ENCODE results near the gene FBXO31. TPM values are rescaled to one million over a fixed set of nuclear protein-coding genes. Genes with fewer than 3 reads are reported as not detected.
"Not testable (repeated sequence)": the region's sequence is repeated elsewhere in the genome, so short reads cannot be mapped to it uniquely, and the experiment has no call there.

The FBXO31 gene
- polyA plus RNA-seq, 3 donors: 24.0 to 25.9 (median 24.8) TPM

GRCh38 chr16:87388818-87389134 lies 5.2 kb upstream of the FBXO31 start:
- DNase-seq: no peak

- DNase-seq: peak; percentile 97
Measured at GRCh38 chr16:87387942-87388817, 4.6 kb upstream of the FBXO31 start.

DNA sequence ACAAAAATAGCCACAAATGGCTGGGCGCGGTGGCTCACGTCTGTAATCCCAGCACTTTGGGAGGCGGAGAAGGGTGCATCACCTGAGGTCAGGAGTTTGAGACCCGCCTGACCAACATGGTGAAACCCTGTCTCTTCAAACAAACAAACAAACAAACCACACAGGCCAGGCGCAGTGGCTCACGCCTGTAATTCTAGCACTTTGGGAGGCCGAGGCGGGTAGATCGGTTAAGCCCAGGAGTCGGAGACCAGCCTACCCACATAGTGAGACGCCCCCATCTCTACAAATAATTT lies 1.2 kb upstream of the FBXO31 start:
- DNase-seq: not testable (repeated sequence)

GRCh38 chr16:87384162-87384874 lies 742 bp upstream of the FBXO31 start:
- no peak for DNase-seq

- no peak for DNase-seq
Measured at GRCh38 chr16:87382023-87382785, 1.4 kb downstream of the FBXO31 start.

GRCh38 chr16:87380881-87381280 lies 2.7 kb downstream of the FBXO31 start:
- no peak for DNase-seq

DNA sequence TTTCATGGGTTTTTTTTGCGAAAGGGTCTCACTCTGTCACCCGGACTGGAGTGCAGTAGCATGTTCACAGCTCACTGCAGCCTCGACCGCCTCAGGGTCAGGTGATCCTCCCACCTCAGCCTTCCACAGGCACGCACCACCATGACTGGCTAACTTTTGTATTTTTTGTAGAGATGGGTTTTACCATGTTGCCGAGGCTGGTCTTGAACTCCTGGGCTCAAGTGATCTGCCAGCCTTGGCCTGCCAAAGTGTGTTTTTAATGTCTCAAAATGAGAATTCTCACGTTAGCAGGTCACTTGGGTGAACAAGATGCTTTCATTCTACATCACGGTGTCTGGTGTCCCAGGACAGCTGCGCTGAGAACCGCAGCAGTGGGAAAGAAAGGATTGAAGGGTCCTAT lies 3.2 kb downstream of the FBXO31 start:
- DNase-seq: no peak

- not testable (repeated sequence) for DNase-seq
Measured at GRCh38 chr16:87379312-87379752, 4.2 kb downstream of the FBXO31 start.

DNA sequence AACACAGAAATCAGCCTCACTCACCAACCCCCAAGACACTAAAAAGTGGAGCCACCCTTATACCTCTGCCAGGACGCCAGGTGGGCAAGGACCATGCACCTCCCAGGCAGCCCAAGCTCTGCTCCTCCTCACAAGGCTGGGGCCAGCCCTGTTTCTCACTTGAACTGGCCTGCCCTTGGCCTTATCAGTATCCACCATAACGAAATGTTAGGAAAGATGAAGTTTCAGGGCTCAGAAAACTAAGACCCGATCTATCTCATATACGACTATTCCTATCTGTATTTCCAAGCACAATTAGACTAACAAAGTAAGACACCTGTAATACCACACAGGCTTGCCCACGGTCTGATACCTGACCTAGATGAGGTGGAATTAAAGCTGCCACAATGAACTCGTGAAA lies 6.9 kb downstream of the FBXO31 start:
- no peak for DNase-seq

DNA sequence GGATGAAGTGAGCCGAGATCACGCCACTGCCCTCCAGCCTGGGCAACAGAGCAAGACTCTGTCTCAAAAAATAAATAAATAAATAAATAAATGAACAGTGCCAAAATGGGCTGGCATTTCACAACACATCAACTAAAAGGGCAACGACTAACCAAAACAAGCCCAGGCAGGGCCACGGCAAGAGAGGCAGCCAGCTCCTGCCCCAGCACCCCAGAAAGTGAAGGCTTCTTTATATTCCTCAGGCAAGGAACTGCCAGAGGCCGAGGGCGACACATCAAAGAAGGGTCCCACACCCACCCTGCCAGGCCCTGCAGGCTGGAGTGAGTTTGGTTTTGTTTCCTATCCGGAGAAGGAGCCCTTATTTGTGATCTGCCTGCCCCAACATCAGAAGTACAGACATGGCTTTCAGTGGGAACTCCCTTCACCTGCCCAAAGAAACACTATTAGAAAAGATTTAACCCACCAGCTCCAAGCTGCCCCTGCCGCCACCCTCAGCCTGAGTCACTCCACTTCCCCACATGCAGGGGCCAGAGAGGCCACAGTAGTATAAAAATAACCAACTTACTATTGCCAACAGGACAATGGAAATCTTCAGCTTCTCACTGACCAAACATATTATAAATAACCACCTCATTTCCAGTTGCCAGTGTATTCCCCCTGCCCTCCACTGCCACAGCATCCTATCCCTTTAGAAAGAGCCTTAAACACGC lies 8.0 kb downstream of the FBXO31 start:
- DNase-seq: no peak

DNA sequence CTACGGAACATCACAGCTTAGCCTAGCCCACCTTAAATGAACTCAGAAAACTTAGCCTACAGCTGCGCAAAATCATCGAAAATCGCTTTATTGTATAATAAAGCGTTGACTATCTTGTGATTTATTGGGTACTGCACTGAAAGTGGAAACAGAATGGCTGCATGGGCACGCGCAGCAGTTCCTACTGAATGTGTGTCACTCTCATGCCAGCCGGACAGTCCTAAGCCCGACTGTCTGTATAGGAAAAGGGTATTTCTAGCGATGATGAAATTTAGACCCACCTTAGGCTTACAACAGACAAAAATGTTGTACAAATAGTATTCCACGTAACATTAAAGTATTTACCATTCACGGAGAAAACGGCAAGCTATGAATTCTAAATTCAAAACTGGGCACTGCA lies 9.3 kb downstream of the FBXO31 start:
- DNase-seq: no peak

- DNase-seq: no peak
Measured at GRCh38 chr16:87372305-87372704, 11.3 kb downstream of the FBXO31 start.

DNA sequence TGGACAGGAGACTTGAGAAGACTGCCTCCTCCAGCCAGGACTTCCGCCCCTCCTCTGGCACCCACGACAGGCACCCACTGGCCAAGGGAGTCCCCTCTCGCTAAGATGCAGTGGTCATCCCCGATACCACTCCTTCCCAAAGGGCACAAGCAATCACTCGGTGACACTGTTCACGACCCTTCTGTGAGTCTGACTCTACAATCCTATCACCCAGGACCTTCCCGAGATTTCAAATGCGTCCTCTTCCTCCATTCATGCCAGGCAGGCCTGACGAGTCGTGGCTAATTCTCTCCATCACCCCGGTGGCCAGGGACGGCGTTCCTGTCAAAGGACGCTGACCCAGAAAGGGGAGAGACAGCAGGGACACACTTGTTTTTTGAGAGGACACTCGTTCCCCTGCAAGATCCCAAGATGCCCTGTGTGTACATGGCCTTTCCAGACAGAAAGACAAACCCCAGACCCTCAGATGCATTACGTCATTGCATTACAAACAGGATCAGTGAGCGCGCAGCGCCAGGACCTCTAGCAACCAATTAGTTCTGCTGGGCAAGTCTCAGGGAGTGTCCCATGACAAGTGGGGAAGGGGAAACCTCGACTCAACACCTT lies 12.2 kb downstream of the FBXO31 start:
- DNase-seq: no peak

DNA sequence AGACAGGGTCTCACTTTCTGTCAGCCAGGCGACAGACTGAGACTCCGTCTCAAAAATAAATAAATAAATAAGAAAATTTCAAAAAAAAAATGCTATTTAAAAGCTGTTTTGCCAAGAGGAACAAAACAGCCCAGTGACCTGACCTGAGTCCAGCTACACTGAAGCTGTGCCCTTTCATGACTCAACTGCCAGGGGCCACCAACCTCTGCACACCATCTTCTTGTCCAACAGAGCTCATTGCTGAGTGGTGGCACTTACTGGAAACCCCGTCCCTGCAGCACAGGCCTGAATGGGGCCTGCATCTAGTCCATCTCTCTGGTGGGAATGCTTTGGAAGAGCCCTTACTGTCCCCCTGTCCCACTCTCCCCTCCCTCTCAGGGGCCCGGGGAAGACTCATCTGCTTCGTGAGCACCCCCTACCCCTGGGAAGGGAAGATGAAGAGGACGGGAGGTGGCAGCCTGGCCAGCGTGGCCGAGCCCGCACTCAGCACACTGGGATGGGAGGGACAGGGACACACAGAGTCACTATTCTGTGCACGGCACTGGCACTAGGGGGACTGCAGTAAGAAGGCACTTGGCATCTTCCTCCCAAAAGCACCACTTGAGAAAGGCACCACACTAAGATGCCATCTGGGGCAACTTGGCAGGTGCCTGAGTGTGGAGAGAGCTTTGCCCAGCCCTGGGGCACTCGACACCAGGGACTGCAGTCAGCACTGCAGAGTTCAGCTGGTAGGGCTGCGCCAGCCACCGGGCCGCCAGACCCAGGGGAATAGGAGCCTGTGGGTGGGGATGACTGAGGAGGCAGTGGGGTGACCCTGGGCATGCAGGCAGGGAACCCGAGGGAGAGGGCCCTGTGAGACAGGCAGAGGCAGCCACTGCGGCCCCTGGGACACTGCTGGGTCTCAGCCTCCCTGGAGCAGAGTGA lies 13.5 kb downstream of the FBXO31 start:
- no peak for DNase-seq

DNA sequence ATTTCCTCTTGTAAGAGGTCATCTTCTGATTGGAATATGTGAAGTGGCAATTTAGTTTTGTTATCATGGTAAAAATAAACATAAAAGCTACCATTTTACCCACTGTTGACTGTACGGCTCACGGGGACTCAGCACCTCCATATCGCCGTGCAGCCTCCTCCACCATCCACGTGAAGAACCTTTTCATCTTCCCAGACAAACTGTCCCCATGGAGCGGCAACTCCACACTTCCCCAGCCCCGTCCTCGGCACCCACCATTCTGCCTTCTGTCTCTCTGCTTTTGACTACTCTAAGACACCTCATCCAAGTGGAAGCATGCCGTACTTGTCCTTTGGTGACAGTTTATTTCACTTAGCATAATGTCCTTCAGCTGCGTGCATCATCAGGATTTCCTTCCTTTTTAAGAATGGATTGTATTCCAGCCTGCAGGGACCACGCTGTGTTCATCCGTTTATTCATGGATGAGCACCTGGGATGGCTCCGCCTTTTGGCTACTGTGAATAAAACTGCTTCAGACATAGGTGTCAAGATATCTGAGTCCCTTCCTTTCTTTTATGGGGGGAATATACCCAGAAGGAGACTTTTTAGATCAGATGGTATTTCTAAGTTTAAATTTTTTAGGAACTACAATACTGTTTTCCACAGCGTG lies 14.3 kb downstream of the FBXO31 start:
- DNase-seq: no peak

GRCh38 chr16:87368029-87368770 lies 15.4 kb downstream of the FBXO31 start:
- no peak for DNase-seq

- no peak for DNase-seq
Measured at GRCh38 chr16:87367529-87367928, 16.0 kb downstream of the FBXO31 start.

DNA sequence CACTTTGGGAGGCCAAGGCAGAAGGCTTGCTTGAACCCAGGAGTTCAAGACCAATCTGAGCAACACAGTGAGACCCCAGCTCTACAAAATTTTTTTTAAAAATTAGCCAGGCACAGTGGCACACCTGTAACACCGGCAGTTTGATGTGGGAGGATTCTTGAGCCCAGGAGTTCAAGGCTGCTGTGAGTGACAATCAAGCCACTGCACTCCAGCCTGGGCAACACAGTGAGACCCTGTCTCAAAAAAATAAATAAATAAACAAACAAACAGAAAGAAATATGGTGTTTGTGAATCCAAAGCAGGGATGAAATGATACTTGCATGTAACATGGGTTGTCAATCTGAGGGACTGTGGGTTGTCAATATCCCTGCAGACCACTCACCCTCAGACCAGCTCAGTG lies 16.6 kb downstream of the FBXO31 start:
- DNase-seq: no peak

- no peak for DNase-seq
Measured at GRCh38 chr16:87366288-87366687, 17.3 kb downstream of the FBXO31 start.
